HCT116 (cell line): ENCODE data around the gene PXMP4.

ENCODE experiments used
- CEBPB ChIP-seq: IDR thresholded peaks from 2 replicates; pipeline ENCODE4 v1.6.1; 2012; ENCODE audit warnings: low read depth
- CTCF ChIP-seq, 3 experiments: fragments of 200-600 bp in 1 of 3; sonication (generic) in 1 of 3; IDR thresholded peaks in 2 of 3; conservative IDR thresholded peaks in 1 of 3; 2 replicates each; pipeline ENCODE4 v1.5.1; 2012 to 2017; ENCODE audit warnings: low read depth in 2 of 3, low read length in 2 of 3, antibody characterized with exemption in 1 of 3, borderline replicate concordance in 1 of 3, control low read depth in 1 of 3, mild to moderate bottlenecking in 1 of 3, mixed read lengths in 1 of 3, mixed run types in 1 of 3, moderate library complexity in 1 of 3; ENCODE audit not compliant: insufficient read depth in 1 of 3

DNA sequence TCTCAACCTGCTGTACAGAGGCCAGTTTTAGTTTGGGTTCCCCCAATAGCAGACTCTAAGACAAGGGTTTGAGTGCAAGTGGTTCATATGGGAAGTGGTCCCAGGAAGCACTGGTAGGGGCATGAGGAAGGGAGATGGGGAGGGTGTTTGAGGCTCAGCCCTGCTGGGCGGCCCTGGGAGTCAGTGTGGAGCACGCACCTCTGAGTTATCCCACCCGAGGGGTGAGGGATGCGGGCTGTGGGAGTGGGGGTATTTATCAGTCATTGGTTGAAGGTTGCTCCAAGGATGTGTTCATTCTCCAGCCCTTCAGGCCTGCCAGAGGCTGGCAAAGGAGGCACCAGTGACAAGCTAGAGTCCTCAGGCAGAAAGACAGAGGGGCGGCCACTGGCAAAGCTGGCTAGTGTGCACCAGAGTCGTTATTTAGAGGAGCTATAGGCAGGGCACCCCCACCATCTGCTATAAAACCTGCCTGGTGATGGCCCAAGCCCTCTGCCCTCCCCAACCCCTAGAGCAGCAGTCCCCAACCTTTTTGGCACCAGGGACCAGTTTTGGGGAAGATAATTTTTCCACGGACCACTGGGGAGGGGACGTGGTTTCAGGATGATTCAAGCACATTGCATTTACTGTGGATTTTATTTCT, 16.5 kb downstream of the PXMP4 start:
- TF ChIP-seq CEBPB (no peak), CTCF (IDR thresholded peaks at IDR 0.05 in 2 of 3, conservative IDR thresholded peaks at IDR 0.05 in 1 of 3; ENCODE audit: borderline replicate concordance in 1 of 3, insufficient read depth in 1 of 3, low read depth in 2 of 3, low read length in 2 of 3) (no peak)
